Body of pancreas (tissue), 4 donors: Measurements from ENCODE around the gene NELFB.

Experiments
- CTCF ChIP-seq, 7 experiments: fragments of 450-650 bp in 4 of 7; fragments of 200-600 bp in 3 of 7; sonication (generic) in 3 of 7; IDR thresholded peaks; one replicate each; pipeline ENCODE4 v1.5.1; 2016 to 2019; ENCODE audit warnings: antibody characterized with exemption in 7 of 7
- POLR2A ChIP-seq, 3 donors: fragments of 450-650 bp; IDR thresholded peaks; one replicate each; pipeline ENCODE4 v1.6.1; 2016; ENCODE audit warnings: antibody characterized with exemption in 3 of 3, mild to moderate bottlenecking in 2 of 3

- TF ChIP-seq CTCF (IDR thresholded peaks at IDR 0.05) = no peak
- no peak for TF ChIP-seq POLR2A (IDR thresholded peaks at IDR 0.05)
These were observed 7.8 kb downstream of the NELFB start for GRCh38 chr9:137262909-137263285.
